H7 (cell line): ENCODE results near the gene RAB11B. TPM values are rescaled to one million over a fixed set of nuclear protein-coding genes. Genes with fewer than 3 reads are reported as not detected.
"Not testable (repeated sequence)": the region's sequence is repeated elsewhere in the genome, so short reads cannot be mapped to it uniquely, and the experiment has no call there.

Experiments
- DNase-seq: peaks from one replicate; pipeline ENCODE4 v3.0.0; 2012
- H3K27me3 ChIP-seq: 2 replicates; pipeline ENCODE4 v1.6.0; 2011; ENCODE audit warnings: mild to moderate bottlenecking, low read length; ENCODE audit not compliant: control insufficient read depth, insufficient read depth
- H3K36me3 ChIP-seq: replicated peaks from 2 replicates; pipeline ENCODE4 v1.5.1; 2011; ENCODE audit warnings: low read length; ENCODE audit not compliant: control insufficient read depth, insufficient read depth
- H3K4me3 ChIP-seq: 2 replicates; pipeline ENCODE4 v1.5.1; 2011; ENCODE audit warnings: low read depth, mild to moderate bottlenecking, control low read depth, low read length, moderate library complexity; ENCODE audit not compliant: insufficient read depth
- total RNA-seq: library from RNA; depleted of rRNA; stranded (reverse); fragments of >200 nt; shearing (Covaris generic); gene quantifications from 2 replicates; pipeline ENCODE4 v1.2.3, GENCODE V29; 2014

RAB11B gene
- total RNA-seq, 1 experiment from 2014 or later: 16.9 TPM

- no peak for DNase-seq
Observed at GRCh38 chr19:8396185-8396562, 6.0 kb downstream of the RAB11B start.

GRCh38 chr19:8396563-8397203, 6.5 kb downstream of the RAB11B start:
- H3K4me3 ChIP-seq: no peak overlapping the region
- H3K27me3 ChIP-seq: no peaks in the 10 kb centered on the region
- no peaks in the 10 kb centered on the region; the same call in 1 of the 2 replicates for H3K36me3 ChIP-seq
- DNase-seq: peak; percentile 94

More at GRCh38 chr19:8396185-8396562, 6.0 kb downstream of the RAB11B start:
- H3K27me3 ChIP-seq: no peaks in the 10 kb centered on the region
- H3K4me3 ChIP-seq: no peak overlapping the region
- H3K36me3 ChIP-seq: no peaks in the 10 kb centered on the region; the same call in 1 of the 2 replicates

GRCh38 chr19:8397271-8397670, 7.1 kb downstream of the RAB11B start:
- peak; percentile 41 for DNase-seq
- no peaks in the 10 kb centered on the region; the same call in 1 of the 2 replicates for H3K36me3 ChIP-seq
- no peak overlapping the region for H3K4me3 ChIP-seq
- H3K27me3 ChIP-seq: no peaks in the 10 kb centered on the region

GRCh38 chr19:8397746-8398310, 7.7 kb downstream of the RAB11B start:
- Histone ChIP-seq H3K4me3 (no peak overlapping the region), H3K36me3 (no peaks in the 10 kb centered on the region; the same call in none of the 2 replicates), H3K27me3 (no peaks in the 10 kb centered on the region)
- peak; percentile 33 for DNase-seq

- Histone ChIP-seq H3K4me3 (no peak overlapping the region), H3K27me3 (no peaks in the 10 kb centered on the region)
- DNase-seq: peak; percentile 36
Observed at GRCh38 chr19:8398311-8398771, 8.2 kb downstream of the RAB11B start.

GRCh38 chr19:8399681-8400188, 9.6 kb downstream of the RAB11B start:
- Histone ChIP-seq H3K27me3 (no peaks in the 10 kb centered on the region), H3K36me3 (peaks cover 2% of the 10 kb centered on the region), H3K4me3 (no peak overlapping the region)
- DNase-seq: no peak

More at GRCh38 chr19:8398311-8398771, 8.2 kb downstream of the RAB11B start:
- H3K36me3 ChIP-seq: no peaks in the 10 kb centered on the region; the same call in none of the 2 replicates

- Histone ChIP-seq H3K4me3 (no peak overlapping the region), H3K27me3 (no peaks in the 10 kb centered on the region), H3K36me3 (peaks cover 6% of the 10 kb centered on the region)
- no peak for DNase-seq
Observed at GRCh38 chr19:8401981-8402411, 11.8 kb downstream of the RAB11B start.

- Histone ChIP-seq H3K4me3 (no peak overlapping the region), H3K36me3 (peaks cover 6% of the 10 kb centered on the region), H3K27me3 (no peaks in the 10 kb centered on the region)
- peak; percentile 40 for DNase-seq
Observed at GRCh38 chr19:8403098-8403819, 13.1 kb downstream of the RAB11B start.

- H3K27me3 ChIP-seq: no peaks in the 10 kb centered on the region
- H3K4me3 ChIP-seq: no peak overlapping the region
- peaks cover 6% of the 10 kb centered on the region for H3K36me3 ChIP-seq
- peak; percentile 40 for DNase-seq
Observed at GRCh38 chr19:8403820-8404109, 13.6 kb downstream of the RAB11B start.

- H3K36me3 ChIP-seq: peaks cover 6% of the 10 kb centered on the region
- H3K27me3 ChIP-seq: no peaks in the 10 kb centered on the region
- H3K4me3 ChIP-seq: no peak overlapping the region
- DNase-seq: no peak
Observed at GRCh38 chr19:8404391-8405151, 14.4 kb downstream of the RAB11B start.

- DNase-seq, H3K4me3 ChIP-seq, H3K36me3 ChIP-seq, H3K27me3 ChIP-seq: not testable (repeated sequence)
Observed at GRCh38 chr19:8410718-8411117, 20.6 kb downstream of the RAB11B start.

- H3K27me3 ChIP-seq: no peaks in the 10 kb centered on the region
- peak within 1 kb of the TSS; percentile 69 for H3K4me3 ChIP-seq
- H3K36me3 ChIP-seq: no peaks in the 10 kb centered on the region
- DNase-seq: peak; percentile 100
Observed at GRCh38 chr19:8412783-8413628, 22.8 kb downstream of the RAB11B start, which contains the start of gene MARCHF2. MARCHF2 (plus strand) TSS chr19:8413305; CDS start chr19:8421841, 8,536 bp downstream.

GRCh38 chr19:8413629-8413995, 23.5 kb downstream of the RAB11B start:
- no peaks in the 10 kb centered on the region for H3K36me3 ChIP-seq
- H3K4me3 ChIP-seq: peak overlapping the region; percentile 69
- DNase-seq: no peak
- H3K27me3 ChIP-seq: no peaks in the 10 kb centered on the region
